ENCODE data around the gene SERPINF2.
"Not testable (repeated sequence)": the region's sequence is repeated elsewhere in the genome, so short reads cannot be mapped to it uniquely, and the experiment has no call there.

Gene SERPINF2

GRCh38 chr17:1736348-1737281, 6.1 kb upstream of the SERPINF2 start:
- no peak for DNase-seq

GRCh38 chr17:1737531-1738291, 5.0 kb upstream of the SERPINF2 start:
- DNase-seq, result no peak

GRCh38 chr17:1741899-1742298, 772 bp upstream of the SERPINF2 start:
- DNase-seq, result not testable (repeated sequence)

- DNase-seq, result no peak
These were observed 393 bp downstream of the SERPINF2 start for GRCh38 chr17:1743088-1743439.

GRCh38 chr17:1744551-1745512, 2.2 kb downstream of the SERPINF2 start:
- no peak for DNase-seq

GRCh38 chr17:1745513-1746020, 2.9 kb downstream of the SERPINF2 start:
- no peak for DNase-seq

- no peak for DNase-seq
These were observed 4.4 kb downstream of the SERPINF2 start for GRCh38 chr17:1746975-1747543.

- DNase-seq, result no peak
These were observed 8.0 kb downstream of the SERPINF2 start for GRCh38 chr17:1750628-1751027.

- no peak for DNase-seq
These were observed 10.0 kb downstream of the SERPINF2 start for GRCh38 chr17:1752425-1753262.

- no peak for DNase-seq
These were observed 11.2 kb downstream of the SERPINF2 start for GRCh38 chr17:1753767-1754429.

- DNase-seq, result no peak
These were observed 11.9 kb downstream of the SERPINF2 start for GRCh38 chr17:1754430-1755112.

GRCh38 chr17:1755252-1755826, 12.7 kb downstream of the SERPINF2 start:
- DNase-seq, result no peak

- no peak for DNase-seq
These were observed 13.2 kb downstream of the SERPINF2 start for GRCh38 chr17:1755827-1756262.

GRCh38 chr17:1758807-1759206, 16.1 kb downstream of the SERPINF2 start:
- no peak for DNase-seq

- DNase-seq, result no peak
These were observed 16.9 kb downstream of the SERPINF2 start for GRCh38 chr17:1759529-1759928.

GRCh38 chr17:1762233-1762900, 19.7 kb downstream of the SERPINF2 start:
- peak; percentile 68 for DNase-seq

- peak; percentile 81 for DNase-seq
These were observed 20.5 kb downstream of the SERPINF2 start for GRCh38 chr17:1762901-1763898.

- peak; percentile 78 for DNase-seq
These were observed 21.6 kb downstream of the SERPINF2 start for GRCh38 chr17:1764284-1764683.

Data from right forelimb (tissue), 1 donor.